Activated naive CD8-positive, alpha-beta T cell treated with anti-CD3 and anti-CD28 coated beads, Interleukin-2, amount 50 U/mL, for 16 hours (primary cell): Measurements from ENCODE around the gene HYDIN.
"Not testable (repeated sequence)": the region's sequence is repeated elsewhere in the genome, so short reads cannot be mapped to it uniquely, and the experiment has no call there.

ENCODE experiments used
- DNase-seq: peaks from one replicate; pipeline ENCODE4 v3.0.0-alpha.2; 2020; ENCODE audit warnings: low read depth, low spot score

Gene HYDIN

DNA sequence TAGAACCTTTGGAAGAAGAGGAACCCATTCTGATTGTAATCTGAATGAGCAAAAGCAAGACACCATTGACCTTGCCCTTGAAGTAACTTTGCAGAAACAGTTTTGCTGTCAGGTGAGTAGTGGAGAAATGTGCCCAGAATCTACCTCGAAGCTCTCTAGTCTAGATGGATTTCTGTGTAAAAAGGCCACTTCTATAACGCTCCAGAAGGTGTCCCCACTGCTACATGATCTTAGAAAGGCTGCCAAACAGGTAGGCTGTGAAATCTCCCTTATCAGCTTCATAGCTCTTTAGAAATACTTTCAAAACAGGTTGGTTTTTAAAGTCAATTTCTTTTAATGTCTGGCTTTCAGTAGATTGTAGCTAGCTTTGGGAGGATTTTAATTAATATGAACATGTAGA lies 230.8 kb downstream of the HYDIN start:
- DNase-seq = not testable (repeated sequence)

DNA sequence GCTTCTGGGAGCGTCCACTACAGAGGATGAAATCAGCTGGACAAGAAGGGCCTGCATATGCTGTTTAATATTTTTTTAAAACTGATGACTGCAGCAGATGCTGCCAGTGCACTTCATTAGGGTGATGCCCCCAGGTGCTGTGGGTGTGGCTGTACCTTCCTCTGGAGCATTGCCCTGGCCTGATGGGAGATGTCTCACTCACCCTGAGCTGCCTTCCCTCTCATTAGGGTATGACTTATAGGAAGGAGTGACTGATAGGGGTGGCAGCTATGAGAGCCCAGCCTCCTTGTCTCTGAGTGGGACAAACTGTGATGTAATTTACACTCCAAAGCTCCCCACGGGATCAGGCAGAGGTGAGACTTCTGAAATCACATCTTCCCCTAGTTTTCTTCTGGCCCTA lies 234.7 kb downstream of the HYDIN start:
- not testable (repeated sequence) for DNase-seq

DNA sequence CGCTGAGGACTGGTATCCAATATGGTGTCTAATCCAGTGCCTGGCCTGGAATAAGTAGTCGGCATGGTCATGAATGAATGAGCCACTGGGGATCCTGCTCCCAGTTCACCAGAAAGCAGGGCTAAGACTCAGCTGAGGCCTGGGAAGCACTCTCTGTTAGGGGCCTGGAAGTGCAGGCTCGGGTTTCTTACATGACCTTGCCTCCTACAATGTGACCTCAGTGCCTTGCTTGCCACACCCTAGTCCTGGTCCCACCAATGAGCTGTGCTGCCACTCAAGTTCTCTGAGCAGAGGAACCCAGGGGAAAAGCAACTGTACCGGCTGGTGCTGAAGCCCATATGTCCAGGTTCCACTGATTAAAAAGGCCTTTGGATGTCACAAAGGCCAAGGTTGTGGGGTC lies 238.0 kb downstream of the HYDIN start:
- DNase-seq = not testable (repeated sequence)

DNA sequence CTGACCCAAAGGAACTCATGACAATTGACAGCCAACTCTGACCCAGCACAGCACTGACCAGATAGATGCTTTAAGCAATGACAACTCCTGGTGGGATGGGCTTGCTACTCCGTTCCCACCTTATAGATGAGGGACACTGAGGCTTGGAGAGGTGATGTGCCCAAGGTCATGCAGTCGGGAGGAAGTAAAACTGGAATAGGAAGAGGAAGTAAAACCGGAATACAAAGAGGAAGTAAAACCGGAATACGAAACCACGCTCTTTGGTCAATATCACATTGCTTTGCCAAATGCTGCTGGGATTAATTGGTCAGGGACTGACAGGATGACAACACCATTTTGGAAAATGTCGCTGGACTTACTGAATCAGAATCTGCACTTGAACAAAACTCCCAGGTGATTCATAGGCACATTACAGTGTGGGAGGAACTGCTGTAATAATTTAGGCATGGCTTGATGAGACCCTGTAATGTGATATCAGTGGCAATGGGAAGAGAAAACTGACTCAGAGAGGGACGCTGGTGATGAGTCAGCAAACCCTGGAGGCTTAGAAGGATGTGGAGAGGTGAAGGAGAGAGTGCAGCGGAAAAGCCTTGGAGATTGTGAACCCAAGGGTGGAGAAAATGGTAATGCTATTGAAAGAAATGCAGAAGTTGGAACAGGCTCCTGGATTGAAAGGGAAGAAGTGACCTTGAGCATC lies 243.4 kb downstream of the HYDIN start:
- DNase-seq = not testable (repeated sequence)

DNA sequence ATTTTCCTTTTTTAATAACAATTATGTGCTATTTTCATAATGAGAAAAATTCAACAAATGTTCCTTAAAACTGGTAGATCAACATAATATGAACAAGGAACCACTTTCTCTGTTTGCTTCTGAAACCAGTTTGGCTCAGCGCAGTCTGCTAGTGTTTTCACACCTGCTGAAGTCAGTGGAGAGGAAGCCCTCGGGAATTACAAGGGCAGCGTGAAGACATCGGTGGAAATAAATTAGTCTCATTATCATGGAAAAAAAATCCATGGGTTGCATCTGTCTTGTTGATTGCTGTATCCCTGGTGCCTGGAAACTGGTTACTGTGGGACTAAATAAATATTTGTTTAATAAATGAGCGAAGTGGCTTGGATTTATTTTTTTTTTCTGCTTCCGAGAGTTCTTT lies 245.8 kb downstream of the HYDIN start:
- not testable (repeated sequence) for DNase-seq

DNA sequence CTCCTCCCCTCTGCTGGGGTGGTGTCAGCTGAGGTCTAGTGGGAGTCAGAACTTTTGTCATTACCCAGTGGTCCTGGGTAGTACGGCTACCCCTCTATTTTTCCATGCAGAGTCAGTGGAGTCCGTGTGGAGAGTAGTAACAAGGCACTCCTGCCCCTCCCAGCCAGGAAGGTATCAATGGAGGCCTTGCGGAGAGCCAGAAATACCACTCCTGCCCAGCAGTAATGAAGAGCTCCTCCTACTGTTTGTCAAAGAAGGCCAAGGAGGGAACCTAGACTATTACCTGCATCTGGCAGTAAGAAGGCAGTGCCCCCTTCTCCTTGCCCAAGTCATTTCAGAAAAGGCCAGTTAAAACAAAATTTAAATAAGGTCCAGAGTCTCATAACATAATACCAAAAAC lies 262.2 kb downstream of the HYDIN start:
- DNase-seq = not testable (repeated sequence)

DNA sequence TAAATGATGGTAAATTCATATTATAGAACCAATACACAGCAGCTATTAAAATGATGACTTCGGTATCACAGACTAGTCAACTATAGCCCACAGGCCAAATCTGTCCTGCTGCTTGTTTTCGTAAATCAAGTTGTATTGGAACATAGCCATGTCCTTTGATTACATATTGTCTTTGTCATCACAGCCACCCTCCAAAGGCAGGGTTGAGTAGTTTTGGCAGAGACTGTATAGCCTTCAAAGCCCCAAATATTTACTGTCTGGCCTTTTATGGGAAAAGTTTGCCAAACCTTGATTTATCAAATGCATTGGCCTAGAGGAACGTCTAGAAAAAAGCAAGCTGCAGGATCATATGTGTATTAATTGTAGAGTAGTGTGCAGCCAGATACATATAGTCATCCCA lies 270.4 kb downstream of the HYDIN start:
- DNase-seq = not testable (repeated sequence)

DNA sequence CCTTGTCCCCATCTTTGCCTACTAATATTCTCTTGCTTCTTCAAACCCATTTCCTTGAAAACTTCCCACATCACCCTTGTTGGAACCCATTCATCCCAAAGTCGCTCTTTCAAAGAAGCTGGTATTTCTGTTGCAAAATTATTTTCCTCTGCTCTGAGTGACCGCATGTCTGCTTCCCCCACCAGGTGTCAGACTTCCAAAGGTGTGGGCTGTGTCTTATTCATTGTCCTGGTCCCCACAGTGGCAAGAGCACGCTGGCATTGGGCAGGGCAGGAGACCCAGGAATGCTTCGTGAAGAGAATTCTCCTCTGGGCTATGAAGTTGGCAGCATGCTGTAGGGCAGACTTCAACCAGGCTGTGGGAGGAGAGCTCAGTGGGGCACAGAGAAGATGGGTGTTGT lies 275.6 kb downstream of the HYDIN start:
- not testable (repeated sequence) for DNase-seq

DNA sequence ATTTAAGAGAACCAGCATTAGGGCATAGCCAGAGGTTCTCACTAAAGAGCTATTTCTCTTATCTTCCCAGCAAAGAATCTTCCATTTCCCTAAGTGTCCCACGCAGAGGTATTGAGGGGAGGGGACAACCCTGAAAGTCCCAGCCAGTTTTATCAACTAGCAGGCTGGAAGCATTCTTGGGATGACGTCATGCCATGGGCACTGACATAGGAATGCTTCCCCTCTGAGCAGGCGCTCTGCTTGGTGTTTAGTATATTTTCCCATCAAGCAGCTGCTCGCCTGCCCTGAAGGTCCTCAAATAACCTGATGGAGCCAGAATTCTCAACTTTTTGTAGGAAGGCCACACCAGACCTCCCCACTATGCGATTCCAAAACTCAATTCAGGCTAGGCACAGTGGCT lies 276.7 kb downstream of the HYDIN start:
- DNase-seq = not testable (repeated sequence)

DNA sequence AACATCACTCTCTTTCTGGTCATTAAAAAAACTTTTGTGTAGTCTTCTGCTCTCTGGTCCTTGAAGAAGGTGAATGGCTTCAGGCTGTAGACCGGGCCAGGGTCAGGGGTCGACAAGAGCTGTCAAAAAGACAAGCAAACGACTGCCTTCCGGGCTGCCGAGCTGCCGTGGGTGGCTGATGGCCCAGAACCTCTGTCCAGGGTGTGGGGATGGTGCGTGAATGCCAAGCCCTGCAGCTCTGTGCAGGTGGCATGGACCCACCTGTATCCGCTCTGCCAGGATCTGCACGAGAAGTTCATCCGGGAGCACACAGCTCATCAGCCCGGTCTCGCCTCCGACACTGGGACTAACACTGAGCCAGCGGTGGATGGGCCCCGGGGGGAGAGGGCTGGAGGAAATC lies 287.0 kb downstream of the HYDIN start:
- DNase-seq = not testable (repeated sequence)

DNA sequence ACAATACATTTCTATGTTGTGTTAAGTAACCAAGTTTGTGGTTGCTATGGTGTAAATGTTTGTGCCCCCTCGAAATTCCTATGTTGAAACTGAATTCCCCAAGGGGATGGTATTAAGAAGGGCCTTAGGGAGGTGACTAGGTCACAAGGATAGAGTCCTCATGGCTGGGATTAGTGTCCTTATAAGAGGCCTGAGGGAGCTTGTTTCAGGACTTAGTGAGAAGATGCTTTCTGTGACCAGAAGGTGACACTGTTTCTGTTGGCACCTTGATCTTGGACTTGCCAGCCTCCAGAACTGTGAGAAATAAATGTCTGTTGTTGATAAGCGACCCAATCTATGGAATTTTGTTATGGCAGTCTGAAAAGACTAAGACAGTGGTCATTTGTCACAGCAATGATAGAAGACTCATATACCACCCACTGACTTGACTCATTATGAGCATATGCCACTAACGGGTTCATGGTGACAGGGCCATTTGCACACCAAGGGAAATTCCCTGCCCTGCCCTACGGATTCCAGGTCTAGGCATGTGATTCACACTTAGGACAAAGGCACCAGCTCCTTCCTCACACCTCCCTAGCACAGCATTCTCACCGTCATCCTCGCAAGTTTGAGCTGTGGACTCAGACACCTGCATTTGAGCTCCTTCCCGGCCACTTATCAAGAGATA lies 290.7 kb downstream of the HYDIN start:
- DNase-seq = not testable (repeated sequence)

DNA sequence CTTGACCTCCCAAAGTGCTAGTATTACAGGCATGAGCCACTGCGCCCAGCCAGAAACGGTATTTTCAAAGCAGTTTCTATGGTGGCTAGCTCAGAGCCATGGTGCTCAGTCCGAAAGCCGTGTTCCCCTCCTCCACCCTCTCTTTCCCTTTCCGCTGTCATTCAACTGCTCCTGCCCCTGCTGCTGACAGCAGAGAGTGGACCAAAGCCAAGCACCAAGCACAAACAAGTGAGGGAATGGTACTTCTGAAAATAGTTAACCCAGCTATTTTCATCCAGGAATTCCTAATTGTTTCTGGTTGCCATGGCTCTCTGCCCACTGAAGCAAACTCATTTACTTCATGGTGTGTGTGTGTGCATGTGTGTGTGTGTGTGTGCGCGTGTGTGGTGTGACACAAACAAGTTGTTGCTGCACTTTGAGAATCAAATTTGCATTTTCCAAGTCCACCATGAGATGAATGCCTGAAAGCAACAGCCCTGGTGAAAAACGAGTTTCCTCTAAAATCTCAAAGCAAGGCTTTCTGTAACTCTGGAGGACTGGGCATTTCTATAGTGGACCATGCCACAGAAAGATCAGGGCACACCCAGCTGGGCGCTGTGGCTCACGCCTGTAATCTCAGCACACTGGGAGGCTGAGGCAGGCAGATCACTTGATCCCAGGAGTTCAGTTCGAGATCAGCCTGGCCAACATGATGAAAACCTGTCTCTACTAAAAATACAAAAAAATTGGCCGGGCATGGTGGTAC lies 293.6 kb downstream of the HYDIN start:
- DNase-seq = not testable (repeated sequence)

DNA sequence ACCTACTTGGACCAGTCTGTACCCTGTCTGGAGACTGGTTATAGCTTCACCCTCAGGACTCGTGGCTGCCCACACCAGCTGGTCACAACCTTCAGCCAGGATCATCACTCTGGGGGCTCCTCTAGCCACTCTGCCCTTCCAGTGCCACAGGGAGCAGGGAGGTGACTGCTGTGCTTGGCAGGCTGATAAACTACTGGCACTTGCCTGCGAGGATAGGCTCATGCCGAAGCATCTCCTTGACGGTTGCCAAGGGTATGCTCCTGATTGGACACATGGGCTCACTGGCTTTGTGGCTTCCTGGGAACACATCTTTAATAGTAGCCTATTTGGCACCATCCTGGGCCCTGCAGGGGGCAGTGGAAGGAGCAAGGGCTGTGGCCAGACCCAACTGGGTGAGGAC lies 295.2 kb downstream of the HYDIN start:
- not testable (repeated sequence) for DNase-seq

DNA sequence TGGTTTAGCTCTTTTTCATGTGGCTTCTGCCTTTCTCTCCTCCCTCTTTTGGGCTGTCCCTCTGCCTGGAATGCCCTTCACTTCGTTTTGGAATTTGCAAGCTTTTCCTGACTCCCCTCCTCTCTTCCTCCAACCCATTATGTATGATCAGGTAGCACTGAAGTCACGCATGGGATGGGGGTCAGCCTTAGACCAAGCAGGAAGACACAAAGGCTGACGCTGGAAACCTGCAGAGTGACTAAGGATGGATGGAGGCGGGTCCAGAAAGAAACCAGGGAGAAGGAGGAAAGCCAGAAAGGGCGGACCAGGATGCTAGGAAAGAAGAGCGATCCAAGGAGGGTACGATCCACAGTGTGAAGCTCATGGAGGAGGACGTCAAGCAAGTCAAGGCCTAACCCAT lies 296.8 kb downstream of the HYDIN start:
- DNase-seq = not testable (repeated sequence)

DNA sequence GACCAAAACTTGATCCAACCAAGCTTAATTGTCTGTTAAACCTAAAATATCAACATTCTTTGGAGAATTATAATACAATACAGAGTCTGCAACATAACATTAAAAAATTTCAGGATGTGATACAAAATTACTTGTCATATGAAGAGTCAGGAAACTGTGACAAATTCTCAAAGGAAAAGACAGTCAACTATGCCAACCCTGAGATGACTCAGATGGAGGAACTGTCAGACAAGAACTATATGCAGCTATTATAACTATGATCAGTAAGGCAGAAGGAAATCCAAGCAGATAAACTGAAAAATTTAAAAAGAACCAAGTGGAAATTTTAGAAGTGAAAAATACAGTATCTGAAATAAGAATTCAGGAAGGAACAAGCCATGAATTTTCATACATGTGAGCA lies 299.8 kb downstream of the HYDIN start:
- DNase-seq = not testable (repeated sequence)

DNA sequence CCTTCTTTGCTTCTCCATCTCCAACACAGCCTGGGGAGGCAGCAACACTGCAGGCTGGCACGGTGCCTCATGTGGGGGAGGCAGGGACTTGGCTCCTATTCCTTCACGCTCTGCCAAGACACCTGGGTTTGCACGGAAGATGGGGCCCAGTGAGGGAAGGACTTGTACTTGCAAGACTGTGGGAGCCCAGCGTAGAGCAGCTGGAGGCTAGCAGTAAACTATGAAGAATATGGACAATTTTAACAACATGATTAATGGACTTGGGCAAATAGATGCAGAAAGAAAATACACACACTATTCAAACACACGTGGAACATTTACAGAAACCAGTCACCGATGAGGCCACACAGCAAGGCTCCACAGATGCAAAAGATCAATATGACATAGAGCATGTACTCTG lies 308.4 kb downstream of the HYDIN start:
- not testable (repeated sequence) for DNase-seq

DNA sequence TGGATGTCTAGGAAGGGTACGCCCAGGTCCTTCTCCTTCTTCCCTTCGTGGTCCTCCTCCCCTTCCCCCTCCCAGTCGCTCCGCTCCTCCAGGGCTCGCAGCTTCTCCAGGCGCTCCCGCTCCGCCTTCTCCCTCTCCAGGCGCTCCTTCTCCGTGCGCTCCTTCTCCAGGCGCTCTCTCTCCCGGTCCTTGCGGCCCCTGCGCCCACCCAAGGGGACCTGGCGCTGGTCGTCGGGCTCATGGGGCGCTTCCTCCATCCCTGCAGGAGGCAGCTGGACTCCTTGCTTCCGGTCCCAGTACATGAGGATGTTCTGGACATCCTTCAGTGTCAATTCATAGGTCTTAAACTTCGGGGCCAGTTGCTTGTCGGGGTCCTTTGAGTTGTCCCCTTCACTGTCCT lies 309.9 kb downstream of the HYDIN start:
- not testable (repeated sequence) for DNase-seq

DNA sequence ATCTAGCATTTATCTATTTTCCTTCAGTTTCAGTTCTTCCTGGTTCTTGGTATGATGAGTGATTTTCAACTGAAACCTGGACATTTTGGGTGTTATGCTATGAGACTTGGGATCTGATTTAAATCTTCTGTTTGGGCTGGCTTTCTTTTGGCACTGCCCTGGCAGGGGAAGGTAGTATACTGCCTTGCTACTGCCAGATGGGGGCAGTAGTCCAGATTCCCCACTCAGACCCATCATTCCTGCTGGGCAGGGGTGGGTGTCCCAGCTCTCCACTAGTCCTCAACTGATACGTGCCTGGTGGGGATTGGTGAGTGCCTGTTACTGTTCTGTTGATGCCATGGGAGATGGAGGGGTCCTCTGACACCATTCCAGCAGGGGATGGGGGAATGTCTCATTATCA lies 342.3 kb downstream of the HYDIN start:
- DNase-seq = not testable (repeated sequence)

DNA sequence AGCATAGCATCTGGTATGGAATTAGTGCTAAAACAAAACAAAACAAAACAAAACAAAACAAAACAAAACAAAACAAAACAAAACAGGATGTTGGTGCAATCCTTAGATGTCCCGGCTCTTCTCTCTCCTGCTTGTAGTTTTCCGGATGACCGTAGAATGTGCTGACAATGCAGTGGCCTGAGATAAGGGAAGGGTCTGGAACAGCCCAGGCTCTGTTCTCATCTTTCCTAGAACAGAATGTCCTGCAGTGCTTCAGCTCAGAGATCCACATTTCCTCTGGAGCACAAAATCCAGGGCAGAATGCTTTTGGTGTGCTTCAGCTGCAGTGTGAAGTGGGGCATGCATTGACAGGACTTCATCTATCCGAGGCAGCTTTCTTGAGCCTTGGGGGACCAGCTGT lies 345.9 kb downstream of the HYDIN start:
- DNase-seq = not testable (repeated sequence)

DNA sequence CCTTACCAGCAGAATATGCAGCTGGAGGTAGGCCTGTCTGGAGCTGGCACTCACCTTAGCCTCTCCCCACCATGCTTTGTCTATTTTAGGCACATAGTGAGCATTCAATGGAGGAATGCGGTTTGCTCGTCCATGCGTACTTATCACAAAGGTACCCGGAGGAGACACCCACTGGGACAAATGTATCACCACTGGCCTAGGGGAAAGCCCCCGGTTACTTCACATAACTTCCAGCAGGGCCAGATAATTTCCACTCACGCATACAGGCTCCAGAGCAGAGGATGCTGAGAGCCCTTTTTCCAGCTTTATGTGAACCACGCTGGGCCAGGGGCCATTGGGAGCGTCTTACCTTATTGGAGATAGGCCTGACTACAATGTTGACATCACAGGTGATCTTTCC lies 348.2 kb downstream of the HYDIN start:
- DNase-seq = not testable (repeated sequence)

DNA sequence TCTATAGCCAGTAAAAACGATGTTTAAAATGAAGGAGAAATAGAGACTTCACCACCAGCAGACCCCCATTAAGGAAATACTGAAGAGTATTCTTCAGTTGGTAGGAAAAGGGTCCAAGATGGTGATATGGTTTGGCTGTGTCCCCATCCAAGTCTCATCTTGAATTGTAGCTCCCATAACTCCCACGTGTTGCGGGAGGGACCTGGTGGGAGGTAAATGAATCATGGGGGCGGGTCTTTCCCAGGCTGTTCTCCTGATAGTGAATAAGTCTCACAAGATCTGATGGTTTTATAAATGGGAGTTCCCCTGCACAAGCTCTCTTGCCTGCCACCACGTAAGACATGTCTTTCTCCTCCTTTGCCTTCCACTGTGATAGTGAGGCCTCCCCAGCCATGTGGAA lies 352.6 kb downstream of the HYDIN start:
- DNase-seq = not testable (repeated sequence)

DNA sequence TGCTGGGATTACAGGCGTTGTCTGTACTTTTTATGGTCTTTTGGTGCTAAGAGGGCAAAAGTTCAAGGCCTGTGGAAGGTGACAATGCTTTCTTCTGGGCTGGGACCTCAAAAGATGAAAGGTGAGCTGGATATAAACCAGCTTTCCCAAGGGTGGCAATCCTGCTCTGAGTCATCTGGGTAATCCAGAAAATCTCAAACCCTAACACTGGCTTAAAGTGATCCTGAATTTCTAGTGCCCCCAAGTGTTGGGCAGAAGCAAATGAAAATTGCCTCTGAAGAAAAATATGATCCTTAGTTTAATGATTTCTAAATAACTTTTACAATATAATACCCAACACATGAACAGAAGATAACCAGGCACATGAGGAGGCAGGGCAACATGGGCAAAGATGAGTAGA lies 354.1 kb downstream of the HYDIN start:
- not testable (repeated sequence) for DNase-seq
